Urothelium cell line (cell line): ENCODE results near the gene NCK1.
A peak's percentile ranks its signal among the peaks of the same experiment; 100 is the strongest.
"Not testable (repeated sequence)": the region's sequence is repeated elsewhere in the genome, so short reads cannot be mapped to it uniquely, and the experiment has no call there.

Experiments used
- DNase-seq: peaks from one replicate; pipeline ENCODE4 v3.0.0; 2011; ENCODE audit warnings: low spot score, mixed read lengths
- FAIRE-seq: peaks from 2 replicates; lab custom pipeline; 2011; peaks lifted over from hg19 to GRCh38; lab: Jason Lieb, UNC

NCK1 gene

GRCh38 chr3:136860541-136860940, 1.5 kb upstream of the NCK1 start:
- FAIRE-seq = no peak
- DNase-seq = no peak

- DNase-seq = peak; percentile 49
- FAIRE-seq = no peak
These were observed 762 bp downstream of the NCK1 start for GRCh38 chr3:136862617-136863322.

GRCh38 chr3:136869282-136869681, 7.3 kb downstream of the NCK1 start:
- DNase-seq = no peak
- no peak for FAIRE-seq

GRCh38 chr3:136872258-136872657, 10.2 kb downstream of the NCK1 start:
- DNase-seq, FAIRE-seq: not testable (repeated sequence)

GRCh38 chr3:136879510-136879909, 17.5 kb downstream of the NCK1 start:
- FAIRE-seq, DNase-seq: not testable (repeated sequence)

GRCh38 chr3:136882571-136882970, 20.6 kb downstream of the NCK1 start:
- FAIRE-seq = no peak
- DNase-seq = no peak

GRCh38 chr3:136883967-136884720, 22.1 kb downstream of the NCK1 start:
- DNase-seq (no peak), FAIRE-seq (no peak)

GRCh38 chr3:136885357-136886213, 23.6 kb downstream of the NCK1 start:
- FAIRE-seq (no peak), DNase-seq (no peak)

GRCh38 chr3:136889947-136890346, 27.9 kb downstream of the NCK1 start:
- FAIRE-seq (no peak), DNase-seq (no peak)

- no peak for FAIRE-seq
- DNase-seq = no peak
These were observed 30.2 kb downstream of the NCK1 start for GRCh38 chr3:136891934-136892855.

- DNase-seq = no peak
- no peak for FAIRE-seq
These were observed 31.9 kb downstream of the NCK1 start for GRCh38 chr3:136893848-136894443.

GRCh38 chr3:136897171-136897570, 35.2 kb downstream of the NCK1 start:
- DNase-seq = not testable (repeated sequence)

GRCh38 chr3:136898549-136898948, 36.5 kb downstream of the NCK1 start:
- DNase-seq (no peak), FAIRE-seq (no peak)

More at GRCh38 chr3:136897171-136897570, 35.2 kb downstream of the NCK1 start:
- FAIRE-seq = not testable (repeated sequence)

GRCh38 chr3:136898954-136899353, 36.9 kb downstream of the NCK1 start:
- FAIRE-seq = no peak
- DNase-seq = no peak

GRCh38 chr3:136899622-136900158, 37.7 kb downstream of the NCK1 start:
- FAIRE-seq = no peak
- DNase-seq = no peak

GRCh38 chr3:136900694-136901093, 38.7 kb downstream of the NCK1 start:
- not testable (repeated sequence) for DNase-seq, FAIRE-seq

GRCh38 chr3:136901391-136901790, 39.4 kb downstream of the NCK1 start:
- FAIRE-seq (no peak), DNase-seq (no peak)

- not testable (repeated sequence) for DNase-seq, FAIRE-seq
These were observed 40.5 kb downstream of the NCK1 start for GRCh38 chr3:136902530-136902929.

- FAIRE-seq (no peak), DNase-seq (no peak)
These were observed 41.9 kb downstream of the NCK1 start for GRCh38 chr3:136903899-136904298.
